HG02588 (cell line): Measurements from ENCODE around the gene ARHGAP18.
"Not testable (repeated sequence)": the region's sequence is repeated elsewhere in the genome, so short reads cannot be mapped to it uniquely, and the experiment has no call there.

Experiments used
- ATAC-seq: cut with Tn5 transposase; IDR thresholded peaks from one replicate; pipeline ENCODE4 v1.9.1; 2021; ENCODE audit warnings: mild to moderate bottlenecking, moderate library complexity; ENCODE audit not compliant: unreplicated experiment

Gene ARHGAP18

DNA sequence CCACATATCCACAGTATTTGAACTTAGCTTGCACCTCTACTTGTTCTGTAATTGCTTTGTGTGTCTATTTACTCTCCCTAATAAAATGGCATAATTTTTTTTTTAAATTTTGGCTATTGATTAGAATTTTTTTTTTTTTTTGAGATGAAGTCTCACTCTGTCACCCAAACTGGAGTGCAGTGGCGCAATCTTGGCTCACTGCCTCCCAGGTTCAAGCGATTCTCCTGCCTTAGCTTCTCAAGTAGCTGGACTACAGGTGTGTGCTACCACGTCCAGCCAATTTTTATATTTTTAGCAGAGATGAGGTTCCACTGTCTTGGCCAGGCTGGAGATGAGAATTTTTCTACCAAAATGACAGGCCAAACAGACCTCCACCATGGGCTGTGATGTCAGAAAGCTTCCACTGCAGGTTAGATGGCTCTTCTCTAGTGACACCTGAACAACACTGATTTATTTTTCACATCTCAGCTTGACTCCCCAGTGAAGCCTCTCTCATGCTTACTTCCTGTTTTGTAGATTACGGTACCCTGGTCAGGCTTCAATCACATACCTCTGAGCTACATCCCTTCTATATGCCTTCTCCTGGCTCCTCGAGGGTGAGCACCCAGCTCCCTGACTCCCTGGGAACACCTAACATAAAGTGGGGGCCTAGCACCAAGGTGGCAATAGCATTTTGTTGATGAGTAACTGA lies 112.8 kb downstream of the ARHGAP18 start:
- no peak for ATAC-seq

DNA sequence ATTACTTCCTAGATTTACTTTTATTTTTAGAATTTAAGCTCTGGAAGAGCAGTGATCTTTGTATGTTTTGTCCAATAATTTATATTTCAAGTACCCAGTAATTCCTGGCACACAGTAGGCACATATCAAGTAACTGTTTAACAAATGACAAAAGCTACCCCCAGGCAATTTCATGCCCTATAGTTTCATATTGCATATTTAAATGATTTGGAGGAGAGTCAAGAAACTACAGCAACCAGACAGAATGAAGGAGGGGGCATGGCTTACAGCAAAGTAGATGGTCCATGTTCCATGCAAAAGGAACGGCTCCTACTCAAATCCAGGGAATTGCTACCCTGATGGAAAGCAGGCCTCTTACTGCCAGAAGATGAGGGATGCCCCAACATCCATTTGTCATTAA lies 113.5 kb downstream of the ARHGAP18 start:
- ATAC-seq = no peak

DNA sequence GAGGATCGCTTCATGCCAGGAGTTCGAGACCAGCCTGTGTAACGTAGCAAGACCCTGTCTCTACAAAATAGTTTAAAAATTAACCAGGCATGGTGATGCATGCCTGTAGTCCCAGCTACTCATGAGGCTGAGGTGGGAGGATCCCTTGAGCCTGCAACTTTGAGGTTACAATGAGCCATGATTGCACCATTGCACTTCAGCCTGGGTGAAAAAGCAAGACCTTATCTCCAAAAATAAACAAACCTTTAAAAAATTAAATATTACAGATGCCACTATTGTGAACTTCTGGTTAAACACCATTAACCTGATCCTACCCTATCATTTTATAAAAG lies 116.8 kb downstream of the ARHGAP18 start:
- ATAC-seq = no peak

DNA sequence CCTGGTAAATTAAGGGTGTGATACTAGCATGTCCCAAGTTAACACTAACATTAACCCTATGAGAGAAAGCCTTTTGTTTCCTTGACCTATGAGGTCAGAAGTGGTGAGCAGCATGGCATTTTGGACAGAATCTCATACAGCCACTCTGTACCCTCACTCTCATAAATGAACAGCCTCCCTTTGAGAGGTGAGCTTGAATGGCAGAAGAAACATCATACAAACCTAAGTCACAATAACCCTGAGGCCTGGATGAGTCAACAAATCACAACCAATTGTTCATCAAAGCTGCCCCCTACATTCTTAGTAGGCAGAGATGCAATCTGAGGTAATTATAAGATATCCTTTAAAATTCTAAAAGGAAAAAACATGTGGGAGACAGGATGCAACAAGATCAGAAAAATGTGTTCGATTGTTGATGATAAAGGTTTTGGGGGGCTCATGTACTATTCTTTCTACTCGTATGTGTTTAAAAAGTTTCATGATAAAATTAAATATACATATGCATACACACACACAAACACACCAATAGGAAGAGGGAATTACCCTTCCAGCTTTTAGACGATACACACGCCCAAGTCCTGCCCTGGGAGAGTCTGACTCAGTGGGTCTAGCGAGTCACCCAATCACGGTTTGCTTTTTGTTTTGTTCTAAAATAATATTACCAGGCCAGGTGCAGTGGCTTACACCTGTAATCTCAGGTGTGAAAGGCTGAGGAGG lies 117.3 kb downstream of the ARHGAP18 start:
- no peak for ATAC-seq

DNA sequence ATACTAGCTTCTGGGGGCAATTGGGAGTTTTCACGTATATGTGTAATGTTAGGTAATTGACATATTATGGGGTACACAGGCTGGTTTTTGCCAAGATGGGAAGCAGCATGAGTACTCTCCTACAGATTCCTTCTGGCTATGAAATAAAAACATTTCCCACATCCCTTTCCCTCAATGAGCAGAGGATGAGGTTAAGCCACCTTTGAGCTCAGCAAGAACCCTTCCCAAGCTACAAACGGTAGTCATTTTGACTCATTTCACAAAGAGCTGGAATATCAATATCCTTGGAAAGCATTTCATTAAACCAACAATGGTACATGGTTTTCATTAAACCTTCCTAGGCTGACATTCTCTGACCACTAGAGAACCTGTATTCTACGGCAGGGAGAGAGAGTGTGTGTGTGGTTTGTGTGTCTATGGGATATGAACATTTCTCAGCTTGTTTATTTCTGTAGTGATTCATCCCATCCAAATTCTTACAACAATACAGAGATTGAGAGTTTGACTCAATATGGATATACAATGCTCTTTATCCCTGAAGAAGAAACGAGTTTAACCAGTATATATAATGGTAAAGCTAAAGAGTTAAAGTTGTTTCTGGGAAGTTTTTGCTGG lies 119.5 kb downstream of the ARHGAP18 start:
- no peak for ATAC-seq

DNA sequence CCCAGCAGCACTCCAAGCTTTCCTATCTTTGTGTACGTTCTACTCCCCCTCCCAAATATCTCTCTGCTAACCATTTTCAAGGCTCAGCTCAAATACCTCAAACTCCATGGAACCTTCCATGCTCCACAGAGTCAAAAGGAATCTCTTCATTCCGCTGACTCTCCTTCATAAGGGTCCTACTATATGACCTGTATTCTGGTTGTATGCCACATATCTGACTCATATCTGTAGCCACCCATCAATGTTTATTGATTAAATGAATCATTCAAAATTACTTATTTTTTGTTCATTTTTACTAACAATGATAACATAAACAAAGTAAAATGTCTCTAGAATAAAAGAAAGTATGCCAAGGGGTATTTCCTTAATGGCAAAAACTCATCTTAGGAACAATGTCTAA lies 123.2 kb downstream of the ARHGAP18 start:
- ATAC-seq = no peak

DNA sequence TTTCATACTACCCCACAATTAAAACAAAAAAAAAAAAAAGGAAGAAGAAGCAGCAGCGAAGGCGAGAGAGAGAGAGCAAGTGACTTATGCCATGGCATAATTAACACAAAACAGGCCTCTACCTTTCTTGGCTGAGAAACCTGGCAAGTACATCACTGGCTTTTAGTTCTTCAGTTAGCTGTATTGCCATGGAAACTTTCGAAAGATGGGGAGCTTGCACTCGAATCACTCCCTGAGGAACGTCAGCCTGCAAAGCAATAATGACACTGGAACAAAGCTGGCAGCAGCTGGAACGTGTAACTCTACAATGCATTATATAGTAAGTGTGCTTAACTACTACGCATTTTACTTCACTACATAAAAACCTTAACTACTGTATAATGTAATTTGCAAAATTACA lies 126.1 kb downstream of the ARHGAP18 start:
- no peak for ATAC-seq

DNA sequence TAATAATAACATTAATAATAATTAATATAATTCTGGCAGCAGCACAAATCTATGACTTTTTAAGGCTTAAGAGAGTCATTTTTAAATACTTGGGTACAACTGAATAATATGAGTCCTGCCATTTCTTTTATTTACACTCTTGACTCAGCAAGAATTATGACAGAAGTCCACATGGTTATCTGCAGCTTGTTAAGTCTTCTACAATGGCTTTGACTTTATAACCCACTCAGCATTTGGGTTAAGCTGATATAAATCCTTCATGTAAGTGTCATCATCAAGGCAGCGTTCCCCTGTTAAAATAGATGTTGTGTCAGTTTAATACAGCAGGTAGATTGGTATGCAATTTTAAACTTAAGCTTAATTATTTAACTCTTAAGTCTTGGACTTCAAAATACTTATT lies 131.7 kb downstream of the ARHGAP18 start:
- no peak for ATAC-seq

DNA sequence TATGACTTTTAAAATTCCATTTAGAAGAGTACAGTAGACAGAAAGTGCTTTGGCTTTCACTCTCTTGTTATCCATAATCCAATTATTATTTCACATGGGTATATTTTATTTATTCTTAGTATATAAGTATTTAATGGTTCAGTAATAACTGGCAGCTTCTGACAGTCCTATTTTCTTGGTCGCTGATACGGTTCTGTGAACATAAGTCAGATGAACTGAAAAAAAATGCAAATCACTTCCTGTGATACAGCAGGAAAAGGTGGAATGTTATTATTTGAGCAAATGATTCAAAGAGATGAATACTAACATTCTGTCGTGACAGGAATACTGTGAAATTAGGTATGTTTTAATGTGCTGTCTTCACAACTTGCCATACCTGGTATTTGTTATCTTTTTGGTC lies 132.3 kb downstream of the ARHGAP18 start:
- no peak for ATAC-seq

DNA sequence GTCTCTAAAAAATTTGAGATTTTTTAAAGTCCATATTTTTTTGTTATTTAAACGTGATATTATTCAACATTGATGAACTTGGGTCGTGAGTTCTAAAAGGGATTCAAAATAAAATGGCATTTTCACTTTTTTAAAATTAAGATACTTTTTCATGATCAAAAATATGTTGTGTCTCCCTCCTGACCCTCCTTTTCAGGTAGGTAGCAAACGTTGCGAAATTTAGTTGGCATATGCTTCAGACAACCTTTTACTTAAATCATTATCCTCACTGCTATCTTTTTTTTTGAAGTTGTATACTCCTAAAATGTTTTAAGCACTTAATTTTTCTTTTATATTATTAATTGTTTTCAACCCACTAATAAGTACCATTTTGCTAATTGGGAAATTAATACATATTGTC lies 133.5 kb downstream of the ARHGAP18 start:
- no peak for ATAC-seq

DNA sequence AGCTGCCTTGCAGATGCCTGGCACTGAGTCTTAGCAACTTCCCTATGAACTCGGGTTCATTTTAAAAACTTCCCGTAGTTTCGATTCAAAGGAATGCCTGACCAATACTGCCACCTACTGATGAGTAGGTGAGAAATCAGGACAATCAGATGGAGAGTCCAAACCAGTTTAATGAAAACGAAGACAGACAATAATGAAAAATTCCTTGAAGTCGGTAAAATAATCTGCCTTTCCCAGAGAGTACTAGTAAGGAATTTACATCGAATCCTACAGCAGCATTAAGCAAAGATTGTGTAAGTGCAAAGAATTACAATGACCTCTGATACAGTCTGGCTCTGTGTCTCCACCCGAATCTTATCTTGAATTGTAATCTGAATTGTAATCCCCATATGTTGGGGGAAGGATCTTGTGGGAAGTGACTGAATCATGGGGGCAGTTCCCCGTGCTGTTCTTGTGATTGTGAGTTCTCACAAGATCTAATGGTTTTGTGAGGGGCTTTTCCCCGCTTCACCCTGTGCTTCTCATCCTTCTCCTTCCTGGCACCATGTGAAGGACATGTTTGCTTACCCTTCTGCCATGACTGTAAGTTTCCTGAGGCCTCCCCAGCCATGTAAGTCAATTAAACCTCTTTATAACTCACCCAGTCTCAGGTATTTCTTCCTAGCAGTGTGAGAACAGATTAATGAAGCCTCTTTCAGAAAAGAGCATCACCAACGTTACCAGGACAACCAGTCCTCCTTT lies 134.4 kb downstream of the ARHGAP18 start:
- no peak for ATAC-seq

DNA sequence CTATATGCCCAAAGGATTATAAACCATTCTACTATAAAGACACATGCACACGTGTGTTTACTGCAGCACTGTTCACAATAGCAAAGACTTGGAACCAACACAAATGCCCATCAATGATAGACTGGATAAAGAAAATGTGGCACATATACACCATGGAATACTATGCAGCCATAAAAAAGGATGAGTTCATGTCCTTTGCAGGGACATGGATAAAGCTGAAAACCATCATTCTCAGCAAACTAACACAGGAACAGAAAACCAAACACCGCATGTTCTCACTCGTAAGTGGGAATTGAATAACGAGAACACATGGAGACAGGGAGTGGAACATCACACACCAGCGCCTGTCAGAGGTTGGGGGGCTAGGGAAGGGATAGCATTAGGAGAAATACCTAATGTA lies 135.4 kb downstream of the ARHGAP18 start:
- not testable (repeated sequence) for ATAC-seq

DNA sequence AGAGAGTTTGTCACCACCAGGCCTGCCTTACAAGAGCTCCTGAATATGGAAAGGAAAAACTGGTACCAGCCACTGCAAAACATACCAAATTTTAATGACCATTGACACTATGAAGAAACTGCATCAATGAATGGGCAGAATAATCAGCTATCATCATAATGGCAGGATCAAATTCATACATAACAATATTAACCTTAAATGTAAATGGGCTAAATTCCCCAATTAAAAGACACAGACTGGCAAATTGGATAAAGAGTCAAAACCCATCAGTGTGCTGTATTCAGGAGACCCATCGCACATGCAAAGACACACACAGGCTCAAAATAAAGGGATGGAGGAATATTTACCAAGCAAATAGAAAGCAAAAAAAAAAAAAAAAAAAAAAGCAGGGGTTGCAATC lies 139.0 kb downstream of the ARHGAP18 start:
- not testable (repeated sequence) for ATAC-seq

DNA sequence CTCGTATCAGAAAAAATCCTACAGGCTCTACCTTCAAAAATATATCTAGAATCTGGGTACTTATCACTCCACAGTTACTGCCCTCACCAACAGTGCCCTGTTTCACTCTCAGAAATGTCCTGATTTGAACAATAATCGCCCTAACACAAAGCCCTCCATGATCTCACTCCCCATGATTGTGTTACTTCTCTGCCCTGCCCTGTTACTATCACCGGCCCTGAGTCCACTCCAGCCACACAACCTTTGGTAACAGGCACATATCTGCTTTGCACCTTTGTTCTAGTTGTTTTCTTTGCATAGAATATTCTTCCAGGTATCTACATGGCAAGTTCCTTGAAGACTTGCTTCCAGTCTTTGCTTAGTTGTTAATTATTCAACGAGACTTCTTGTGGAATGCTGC lies 142.0 kb downstream of the ARHGAP18 start:
- ATAC-seq = no peak

DNA sequence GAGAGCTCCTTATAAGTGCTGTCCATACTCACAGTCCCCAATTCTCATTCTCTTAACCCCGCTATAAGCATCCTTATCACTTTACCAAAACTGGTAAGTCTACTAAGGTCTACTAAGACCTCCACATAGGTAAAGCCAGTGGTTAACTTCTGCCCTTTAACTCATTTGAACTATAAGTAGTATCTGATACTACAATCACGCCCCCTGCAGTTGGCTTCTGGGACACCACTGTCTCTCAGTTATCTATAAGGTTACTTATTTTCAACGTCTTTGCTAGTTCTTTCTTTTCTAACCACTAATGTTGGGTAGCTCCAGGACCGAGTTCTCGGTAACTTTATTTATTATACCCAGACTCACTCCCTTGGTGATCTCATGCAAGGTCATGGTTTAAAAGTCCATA lies 142.6 kb downstream of the ARHGAP18 start:
- ATAC-seq = no peak

DNA sequence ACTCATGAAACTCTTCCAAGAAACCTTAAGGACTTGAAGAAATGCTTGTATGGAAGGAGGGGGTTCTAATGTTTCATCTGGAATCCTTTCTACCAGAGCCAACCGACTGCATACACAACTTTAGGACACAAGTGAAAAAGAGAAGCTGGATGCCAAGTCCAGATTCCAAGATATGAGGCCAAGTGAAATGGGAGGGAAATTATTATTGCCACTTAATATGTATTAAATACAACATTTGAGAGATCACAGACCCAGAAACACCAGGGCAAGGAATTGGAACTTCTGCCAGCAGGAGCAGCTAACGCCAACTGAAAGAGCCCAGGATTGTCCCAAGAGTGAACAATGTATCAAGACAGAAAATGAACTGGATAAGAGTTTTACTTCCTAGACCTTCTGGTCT lies 144.2 kb downstream of the ARHGAP18 start:
- no peak for ATAC-seq

DNA sequence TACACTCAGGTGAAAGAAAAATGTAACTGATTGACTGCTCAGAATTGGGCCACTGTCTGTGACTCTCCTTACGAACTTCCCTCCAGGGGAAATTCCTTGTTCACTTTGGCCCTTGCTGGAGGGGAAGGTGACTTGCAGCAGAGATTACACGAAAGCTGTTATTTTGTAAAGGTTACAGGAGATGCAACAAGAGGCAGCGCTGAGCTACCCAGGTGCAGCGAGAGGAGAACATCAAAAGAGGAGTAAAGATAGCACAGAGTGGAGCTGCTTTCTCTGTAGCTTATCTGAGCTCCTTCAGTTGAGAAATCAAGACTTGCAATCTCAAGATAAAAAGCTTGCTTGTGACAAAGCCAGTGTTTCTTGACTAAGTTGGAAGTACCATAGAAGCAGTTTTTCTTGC lies 144.6 kb downstream of the ARHGAP18 start:
- ATAC-seq = no peak

DNA sequence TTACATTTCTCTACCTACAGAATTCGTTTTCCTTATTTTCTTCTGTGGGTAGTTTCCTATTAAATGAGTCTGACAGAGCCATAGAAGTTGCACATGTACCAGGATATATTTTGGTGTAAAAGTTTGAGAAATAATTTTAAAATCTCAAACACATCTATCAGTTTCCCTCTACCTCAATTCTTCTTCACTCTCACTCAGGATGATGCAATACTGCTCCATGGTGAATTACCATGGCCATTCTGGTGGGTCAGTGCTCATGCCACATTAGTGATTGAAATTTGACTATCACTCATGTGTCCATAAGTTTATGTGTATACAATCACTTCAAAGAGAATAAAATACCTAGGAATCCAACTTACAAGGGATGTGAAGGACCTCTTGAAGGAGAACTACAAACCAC lies 151.7 kb downstream of the ARHGAP18 start:
- no peak for ATAC-seq

DNA sequence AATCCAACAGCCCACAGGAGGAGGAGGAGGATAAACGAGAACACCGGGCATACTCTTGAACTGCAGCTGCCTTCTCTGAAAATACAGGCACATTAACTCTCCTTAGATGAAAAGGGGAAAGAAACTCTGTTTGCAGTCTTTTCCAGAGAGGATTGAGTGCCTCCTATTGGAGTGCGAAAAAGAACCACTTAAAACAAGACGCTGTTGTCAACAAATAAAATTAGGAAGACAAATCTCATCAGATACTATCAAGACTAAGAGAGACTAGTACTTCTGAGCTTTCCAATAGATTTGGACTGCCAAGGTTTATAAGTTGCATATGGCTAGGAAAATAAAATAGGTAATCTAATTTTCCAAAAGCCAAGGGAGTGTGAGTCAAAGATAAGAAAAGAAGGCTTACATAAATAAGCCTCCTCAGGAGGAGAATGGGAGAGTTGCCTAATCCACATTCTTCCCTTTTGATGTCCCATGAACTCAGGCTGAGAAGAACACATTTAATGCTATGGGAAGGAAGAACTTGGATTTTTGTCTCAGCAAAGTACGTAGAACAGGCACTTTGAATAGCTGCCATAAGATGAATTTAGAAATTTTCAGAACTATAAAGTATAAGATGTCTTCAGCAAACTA lies 154.7 kb downstream of the ARHGAP18 start:
- no peak for ATAC-seq

DNA sequence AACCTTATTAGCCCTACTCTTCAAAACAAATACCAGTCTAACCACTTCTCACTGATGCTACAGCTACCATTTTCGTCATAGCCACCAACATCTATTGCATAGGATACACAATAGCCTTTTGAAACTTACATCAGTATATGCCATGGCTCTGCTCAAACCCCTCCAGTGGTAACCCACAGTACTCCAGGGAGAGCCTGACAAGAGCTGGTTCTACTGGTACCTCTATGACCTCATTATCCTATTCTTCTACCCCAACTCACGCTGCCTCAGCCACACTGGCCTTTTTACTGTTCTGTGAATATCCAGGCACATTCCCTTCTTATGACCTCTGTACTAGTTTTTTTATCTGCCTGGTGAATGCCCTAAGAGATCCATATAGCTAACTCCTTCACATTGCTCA lies 157.6 kb downstream of the ARHGAP18 start:
- no peak for ATAC-seq

DNA sequence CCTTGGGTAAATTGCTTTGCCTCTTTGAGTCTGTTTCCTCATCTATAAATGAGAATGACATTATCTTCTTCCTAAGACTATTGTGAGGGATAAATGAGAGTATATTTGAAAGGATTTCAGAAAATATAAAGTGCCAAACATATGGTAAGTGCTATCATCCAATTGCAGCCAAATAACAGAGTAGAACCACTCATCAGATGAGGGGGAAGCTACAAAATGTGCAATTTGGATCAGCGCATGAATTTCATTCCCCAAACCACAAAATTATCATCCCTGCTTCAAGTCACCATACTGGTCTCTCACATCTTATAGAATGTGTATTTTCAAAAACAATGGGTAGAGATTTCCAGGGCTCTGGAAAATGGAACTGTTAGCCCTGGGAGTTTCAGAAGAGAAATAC lies 158.5 kb downstream of the ARHGAP18 start:
- no peak for ATAC-seq
